Measurements from ENCODE around the gene PACS2. TPM values are rescaled to one million over a fixed set of nuclear protein-coding genes. Genes with fewer than 3 reads are reported as not detected.
A peak's percentile ranks its signal among the peaks of the same experiment; 100 is the strongest.

PACS2 gene
- total RNA-seq (2012; rRNA removed) (15.3 and 15.6 TPM in 2 replicates), polyA plus RNA-seq (2012; rRNA removed) (32.2 and 35.1 TPM in 2 replicates), Bru-seq, nascent RNA (percentile 61 among the genes with signal in this experiment), BruChase-seq, experiment 1, labeled RNA remaining after a 6-hour chase (percentile 75 among the genes with signal in this experiment), BruChase-seq, experiment 2, labeled RNA remaining after a 2-hour chase (percentile 68 among the genes with signal in this experiment)
- 21.8 and 38.1 TPM in 2 replicates for polyA plus RNA-seq (2012; cell fraction: cytosol; rRNA removed)
- polyA plus RNA-seq (2012; cell fraction: nucleus; rRNA removed; ENCODE audit: low replicate concordance): 145 and 229 TPM in 2 replicates
- long read RNA-seq, transcript PACS2-201 (24 exons, 3,708 nt): major isoform, 9 of 45 reads
- long read RNA-seq, partial matches to known transcripts: 12 of 45 reads
- long read RNA-seq, other reads (novel, unspliced or antisense): 23 of 45 reads

DNA sequence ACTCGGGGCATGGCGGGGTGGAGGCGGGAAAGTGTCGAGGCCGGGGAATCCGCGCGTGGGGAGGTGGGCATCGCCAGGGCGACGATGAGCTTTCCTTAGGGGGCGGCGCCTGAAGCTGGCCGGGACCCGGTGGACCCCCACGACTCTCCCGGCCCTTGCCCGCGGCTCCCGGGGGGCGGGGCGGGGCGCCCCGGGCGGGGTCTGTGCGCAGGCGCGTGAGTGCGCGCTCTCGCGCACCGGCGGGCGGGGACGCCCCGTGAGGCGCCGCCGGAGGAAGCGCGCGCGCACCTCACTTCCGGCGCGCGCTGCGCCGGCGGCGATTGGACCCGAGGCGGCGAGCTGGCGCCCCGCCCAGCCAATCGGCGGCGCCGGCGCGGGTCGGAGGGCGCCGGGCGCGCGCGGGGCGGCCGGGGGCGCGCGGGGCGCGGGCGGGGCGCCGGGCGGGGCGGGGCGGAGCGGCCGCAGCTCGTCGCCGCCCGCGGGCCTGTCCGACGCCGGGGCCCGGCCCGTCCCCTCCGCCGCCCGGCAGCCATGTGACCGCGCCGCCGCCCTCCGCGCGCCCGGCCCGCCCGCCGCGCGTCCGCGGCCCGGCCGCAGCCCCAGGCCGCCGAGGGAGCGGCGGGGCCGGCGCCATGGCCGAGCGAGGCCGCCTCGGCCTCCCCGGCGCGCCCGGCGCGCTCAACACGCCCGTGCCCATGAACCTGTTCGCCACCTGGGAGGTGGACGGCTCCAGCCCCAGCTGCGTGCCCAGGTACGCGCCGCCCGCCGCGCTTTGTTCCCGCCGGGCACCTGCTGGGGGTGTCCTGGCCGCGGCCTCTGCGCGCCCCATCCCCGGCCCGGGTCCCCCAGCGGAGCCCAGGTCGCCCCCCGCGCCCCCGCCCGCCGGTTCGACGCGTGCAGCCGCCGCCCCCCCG lies at the start of gene PACS2:
Gene PACS2, plus strand, starts transcription at position 462 of the 914 bp plus-strand sequence. Its CDS starts 171 bp downstream, at position 633.
- H3K23ac ChIP-seq (ENCODE audit: low read depth, low read length): peak within 1 kb of the TSS; percentile 41
- peaks cover 6 to 42% of the 10 kb centered on the region in 2 experiments for H3K79me1 ChIP-seq (ENCODE audit: low read depth in 1 of 2, low read length in 2 of 2)
- in situ Hi-C loops (cut with MboI; ENCODE audit: low sequenced_read_pairs): no loop called here
- dilution Hi-C loops (cut with HindIII; ENCODE audit: low sequenced_read_pairs, unreplicated experiment): no loop called here
- H3K9me3 ChIP-seq (ENCODE audit: control insufficient read depth, insufficient read depth, low read length): no peaks in the 10 kb centered on the region
- POLR2A ChIA-PET (ENCODE audit: unreplicated experiment): interaction anchor here (0.6 to 1.2 kb wide), 2 partner anchors 13 to 329 kb away, joined by 7 to 15 read pairs; partner anchors contain the start of gene BRF1
- peak within 1 kb of the TSS; percentile 97 for H2AFZ ChIP-seq (replicated peaks; ENCODE audit: low read length, poor library complexity)
- intact Hi-C loops (cut with micrococcal nuclease): no loop called here
- 0 out of 2 replicates have a peak within 1 kb of the TSS, but pooled peaks have one; percentile 2 for H2BK120ac ChIP-seq (ENCODE audit: low read depth, low read length)
- peak within 1 kb of the TSS; percentile 72 for H2BK5ac ChIP-seq (ENCODE audit: low read depth, low read length, poor library complexity, severe bottlenecking)
- H2AK5ac ChIP-seq (ENCODE audit: low read depth, low read length): peak within 1 kb of the TSS; percentile 36
- no peak within 1 kb of the TSS for H2BK15ac ChIP-seq (ENCODE audit: low read depth, low read length)
- no TSS peak for BruUV-seq (replicated peaks)
- peaks cover 26% of the 10 kb centered on the region for H3K4me1 ChIP-seq (ENCODE audit: control insufficient read depth, insufficient read depth, low read length)
- H4K20me1 ChIP-seq (ENCODE audit: insufficient read depth, low read length): peaks cover 30% of the 10 kb centered on the region
- no peaks in the 10 kb centered on the region for H3K27me3 ChIP-seq (ENCODE audit: control insufficient read depth, insufficient read depth, low read length)
- peak within 1 kb of the TSS; percentile 99 for H3K4me2 ChIP-seq (ENCODE audit: low read depth, low read length)
- H3K9ac ChIP-seq (ENCODE audit: low read depth, low read length): peak within 1 kb of the TSS; percentile 89
- peak within 1 kb of the TSS; percentile 97 for H4K5ac ChIP-seq (ENCODE audit: low read depth, low read length)
- no peak within 1 kb of the TSS for H2BK20ac ChIP-seq (ENCODE audit: low read depth, low read length)
- H3K27ac ChIP-seq (ENCODE audit: insufficient read depth, low read length): peak within 1 kb of the TSS; percentile 81
- H3K56ac ChIP-seq (ENCODE audit: extremely low read depth, insufficient read depth, low read length): 0 out of 2 replicates have a peak within 1 kb of the TSS, but pooled peaks have one; percentile 41
- peak within 1 kb of the TSS; percentile 83 for H3K4ac ChIP-seq (ENCODE audit: low read depth, low read length)
- H2AK9ac ChIP-seq (replicated peaks; ENCODE audit: low read depth, low read length, poor library complexity): peak within 1 kb of the TSS; percentile 96
- H4K8ac ChIP-seq (ENCODE audit: low read depth in 2 of 2, low read length in 2 of 2): peak within 1 kb of the TSS; percentile 91 to 95
- peaks cover 9% of the 10 kb centered on the region for H3K9me1 ChIP-seq (ENCODE audit: insufficient read depth, low read length)
- H4K91ac ChIP-seq (ENCODE audit: insufficient read depth, low read depth, low read length): peak within 1 kb of the TSS; percentile 17
- ATAC-seq (ENCODE audit: low read depth) (peak; percentile 88), DNase-seq (peak; percentile 85)
- H3K18ac ChIP-seq (ENCODE audit: low read depth, low read length): peak within 1 kb of the TSS; percentile 71; the same call in 1 of the 2 replicates
- H3K4me3 ChIP-seq (ENCODE audit: insufficient read depth, low read depth, low read length): peak within 1 kb of the TSS; percentile 100
- H3K36me3 ChIP-seq (ENCODE audit: control insufficient read depth, insufficient read depth, low read length): no peaks in the 10 kb centered on the region
- TF ChIP-seq RFX5 (IDR thresholded peaks at IDR 0.05; ENCODE audit: low read depth, low read length) (no peak), MAZ (IDR thresholded peaks at IDR 0.05; ENCODE audit: borderline replicate concordance, low read depth, low read length) (peak; percentile 79; the same call in 1 of the 2 replicates), MXI1 (IDR thresholded peaks at IDR 0.05; ENCODE audit: borderline replicate concordance, low read depth, low read length) (peak; percentile 41; the same call in 1 of the 2 replicates)
- TF ChIP-seq, protein P1, sequence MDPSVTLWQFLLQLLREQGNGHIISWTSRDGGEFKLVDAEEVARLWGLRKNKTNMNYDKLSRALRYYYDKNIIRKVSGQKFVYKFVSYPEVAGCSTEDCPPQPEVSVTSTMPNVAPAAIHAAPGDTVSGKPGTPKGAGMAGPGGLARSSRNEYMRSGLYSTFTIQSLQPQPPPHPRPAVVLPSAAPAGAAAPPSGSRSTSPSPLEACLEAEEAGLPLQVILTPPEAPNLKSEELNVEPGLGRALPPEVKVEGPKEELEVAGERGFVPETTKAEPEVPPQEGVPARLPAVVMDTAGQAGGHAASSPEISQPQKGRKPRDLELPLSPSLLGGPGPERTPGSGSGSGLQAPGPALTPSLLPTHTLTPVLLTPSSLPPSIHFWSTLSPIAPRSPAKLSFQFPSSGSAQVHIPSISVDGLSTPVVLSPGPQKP (IDR thresholded peaks at IDR 0.05; ENCODE audit: borderline replicate concordance, low read depth, low read length): no peak
- TF ChIP-seq, protein P2, sequence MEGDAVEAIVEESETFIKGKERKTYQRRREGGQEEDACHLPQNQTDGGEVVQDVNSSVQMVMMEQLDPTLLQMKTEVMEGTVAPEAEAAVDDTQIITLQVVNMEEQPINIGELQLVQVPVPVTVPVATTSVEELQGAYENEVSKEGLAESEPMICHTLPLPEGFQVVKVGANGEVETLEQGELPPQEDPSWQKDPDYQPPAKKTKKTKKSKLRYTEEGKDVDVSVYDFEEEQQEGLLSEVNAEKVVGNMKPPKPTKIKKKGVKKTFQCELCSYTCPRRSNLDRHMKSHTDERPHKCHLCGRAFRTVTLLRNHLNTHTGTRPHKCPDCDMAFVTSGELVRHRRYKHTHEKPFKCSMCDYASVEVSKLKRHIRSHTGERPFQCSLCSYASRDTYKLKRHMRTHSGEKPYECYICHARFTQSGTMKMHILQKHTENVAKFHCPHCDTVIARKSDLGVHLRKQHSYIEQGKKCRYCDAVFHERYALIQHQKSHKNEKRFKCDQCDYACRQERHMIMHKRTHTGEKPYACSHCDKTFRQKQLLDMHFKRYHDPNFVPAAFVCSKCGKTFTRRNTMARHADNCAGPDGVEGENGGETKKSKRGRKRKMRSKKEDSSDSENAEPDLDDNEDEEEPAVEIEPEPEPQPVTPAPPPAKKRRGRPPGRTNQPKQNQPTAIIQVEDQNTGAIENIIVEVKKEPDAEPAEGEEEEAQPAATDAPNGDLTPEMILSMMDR (conservative IDR thresholded peaks at IDR 0.05; ENCODE audit: low read depth, low read length): no peak
- TF ChIP-seq, protein P3, sequence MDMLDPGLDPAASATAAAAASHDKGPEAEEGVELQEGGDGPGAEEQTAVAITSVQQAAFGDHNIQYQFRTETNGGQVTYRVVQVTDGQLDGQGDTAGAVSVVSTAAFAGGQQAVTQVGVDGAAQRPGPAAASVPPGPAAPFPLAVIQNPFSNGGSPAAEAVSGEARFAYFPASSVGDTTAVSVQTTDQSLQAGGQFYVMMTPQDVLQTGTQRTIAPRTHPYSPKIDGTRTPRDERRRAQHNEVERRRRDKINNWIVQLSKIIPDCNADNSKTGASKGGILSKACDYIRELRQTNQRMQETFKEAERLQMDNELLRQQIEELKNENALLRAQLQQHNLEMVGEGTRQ (IDR thresholded peaks at IDR 0.05; ENCODE audit: low read depth, low read length): 0 out of 2 replicates have a peak, but pooled peaks have one; percentile 13
- peak within 1 kb of the TSS; percentile 83 for H3K14ac ChIP-seq (replicated peaks; ENCODE audit: low read depth, low read length)
- WGBS, 2 experiments (ENCODE audit: extremely low coverage in 2 of 2, insufficient read length in 1 of 2): 0% methylated on average over 85 of the region's 163 CpGs; no CpG with 5 or more reads in 1 of the 2 experiments
- CTCF ChIA-PET: interaction anchor here (0.6 kb wide), 1 partner anchor 19 kb away, joined by 3 read pairs; no protein-coding TSS in a partner anchor

Data from IMR-90 (cell line).